SU-DHL-6 (cell line): Measurements from ENCODE around the gene TPST1.

Experiments
- EZH2phosphoT487 ChIP-seq: fragments of 200-600 bp; sonication (generic), shearing (Covaris generic); conservative IDR thresholded peaks from 2 replicates; pipeline ENCODE4 v1.6.1; 2018; ENCODE audit warnings: mild to moderate bottlenecking, antibody characterized with exemption, low read length, moderate library complexity, mixed read lengths
- TF ChIP-seq, protein P1 (sequence below): fragments of 200-600 bp; sonication (generic); IDR thresholded peaks from one replicate; pipeline ENCODE4 v1.5.1; 2017; ENCODE audit warnings: antibody characterized with exemption, mild to moderate bottlenecking, low read length, moderate library complexity; ENCODE audit not compliant: insufficient read depth, poor library complexity, severe bottlenecking

DNA sequence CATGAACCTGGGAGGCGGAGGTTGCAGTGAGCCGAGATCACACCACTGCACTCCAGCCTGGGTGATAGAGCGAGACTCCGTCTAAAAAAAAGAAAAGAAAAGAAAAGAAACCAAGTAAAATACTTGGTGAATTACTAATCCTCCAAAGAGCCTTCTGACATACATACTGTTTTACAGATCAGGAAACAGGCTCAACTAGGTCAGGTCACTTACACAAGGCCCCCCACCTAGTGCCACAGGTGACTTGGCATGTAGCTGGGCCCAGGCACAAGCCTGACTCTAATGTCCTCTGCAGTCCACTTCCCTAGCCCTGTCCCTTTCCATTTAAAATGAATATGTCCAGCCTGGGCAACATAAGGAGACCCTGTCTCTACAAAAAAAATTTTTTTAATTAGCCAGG, 157.0 kb downstream of the TPST1 start:
- TF ChIP-seq, protein P1, sequence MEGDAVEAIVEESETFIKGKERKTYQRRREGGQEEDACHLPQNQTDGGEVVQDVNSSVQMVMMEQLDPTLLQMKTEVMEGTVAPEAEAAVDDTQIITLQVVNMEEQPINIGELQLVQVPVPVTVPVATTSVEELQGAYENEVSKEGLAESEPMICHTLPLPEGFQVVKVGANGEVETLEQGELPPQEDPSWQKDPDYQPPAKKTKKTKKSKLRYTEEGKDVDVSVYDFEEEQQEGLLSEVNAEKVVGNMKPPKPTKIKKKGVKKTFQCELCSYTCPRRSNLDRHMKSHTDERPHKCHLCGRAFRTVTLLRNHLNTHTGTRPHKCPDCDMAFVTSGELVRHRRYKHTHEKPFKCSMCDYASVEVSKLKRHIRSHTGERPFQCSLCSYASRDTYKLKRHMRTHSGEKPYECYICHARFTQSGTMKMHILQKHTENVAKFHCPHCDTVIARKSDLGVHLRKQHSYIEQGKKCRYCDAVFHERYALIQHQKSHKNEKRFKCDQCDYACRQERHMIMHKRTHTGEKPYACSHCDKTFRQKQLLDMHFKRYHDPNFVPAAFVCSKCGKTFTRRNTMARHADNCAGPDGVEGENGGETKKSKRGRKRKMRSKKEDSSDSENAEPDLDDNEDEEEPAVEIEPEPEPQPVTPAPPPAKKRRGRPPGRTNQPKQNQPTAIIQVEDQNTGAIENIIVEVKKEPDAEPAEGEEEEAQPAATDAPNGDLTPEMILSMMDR: no peak
- no peak for TF ChIP-seq EZH2phosphoT487
